HG03565 (cell line): Measurements from ENCODE around the gene FUT6.

Experiments
- ATAC-seq: cut with Tn5 transposase; IDR thresholded peaks from one replicate; pipeline ENCODE4 v1.9.1; 2021; ENCODE audit warnings: mild to moderate bottlenecking, moderate library complexity; ENCODE audit not compliant: unreplicated experiment

FUT6 gene

DNA sequence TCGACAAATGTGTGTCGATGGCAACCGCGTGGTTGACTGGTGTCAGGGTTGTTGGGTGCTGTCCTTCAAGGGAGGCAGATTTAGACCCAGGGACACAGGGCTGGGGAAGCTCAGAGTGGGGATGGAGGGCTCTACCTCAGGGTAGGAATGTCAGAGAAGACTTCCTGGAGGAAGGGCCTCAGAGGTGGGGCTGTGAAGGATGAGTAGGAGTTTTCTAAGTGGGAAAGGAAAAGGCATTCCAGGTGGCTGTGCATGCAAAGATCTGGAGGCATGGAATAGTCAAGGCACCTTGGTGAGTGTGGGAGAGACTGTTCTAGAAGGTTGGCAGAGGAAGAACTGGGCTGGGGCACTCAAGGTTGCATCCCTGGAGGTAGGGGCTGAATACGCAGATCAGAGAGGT, 32.6 kb downstream of the FUT6 start:
- no peak for ATAC-seq

DNA sequence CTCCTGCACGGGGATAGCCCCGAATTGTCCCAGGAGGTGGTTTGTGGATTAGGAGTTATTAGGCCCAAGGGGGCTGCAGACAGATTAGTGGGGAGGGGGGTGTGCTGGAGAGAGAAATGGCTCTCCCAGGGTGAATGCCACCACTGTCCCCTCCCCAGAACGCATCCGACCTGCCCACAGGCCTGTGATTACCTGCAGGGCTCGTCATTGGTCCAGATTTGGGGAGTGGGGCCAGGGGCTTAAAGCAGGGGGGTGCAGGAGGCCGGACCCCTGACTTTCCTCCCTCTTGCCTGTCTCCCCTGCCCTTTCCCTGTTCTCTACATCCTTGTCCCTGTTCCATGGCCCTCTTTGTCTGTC, 33.4 kb downstream of the FUT6 start:
- ATAC-seq, result no peak

DNA sequence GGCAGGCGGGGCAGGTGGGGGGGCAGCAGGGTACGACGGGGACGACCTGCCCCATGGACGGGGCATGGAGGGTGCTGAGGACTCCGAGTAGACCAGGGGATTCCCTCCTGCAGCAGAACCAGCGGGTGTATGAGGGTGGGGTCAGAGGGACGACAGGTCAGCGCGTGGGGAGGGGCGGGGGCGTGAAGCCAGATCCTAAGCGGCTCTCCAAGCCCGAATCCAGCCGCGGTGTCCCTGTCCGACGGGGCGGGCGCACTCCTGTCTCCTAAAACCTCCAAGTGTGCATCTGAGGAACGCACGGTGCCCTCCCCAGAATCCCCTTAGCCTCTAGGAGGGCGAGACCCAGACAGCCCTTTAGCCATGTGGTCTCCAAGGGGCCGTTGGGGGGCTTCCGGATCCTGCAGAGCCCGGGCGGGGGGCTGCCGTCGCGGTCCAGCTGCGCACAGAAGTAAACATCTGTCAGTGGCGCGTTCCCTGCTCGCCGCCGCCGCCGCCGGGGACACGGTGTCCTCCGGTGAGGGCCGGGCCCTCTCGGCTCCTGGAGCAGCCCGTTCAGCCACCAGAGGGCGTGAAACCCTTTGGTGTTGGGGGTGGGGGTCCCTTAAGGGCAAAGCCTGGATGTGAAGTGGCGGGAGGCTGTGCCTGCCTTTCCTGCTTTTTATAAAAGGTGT, 33.9 kb downstream of the FUT6 start:
- ATAC-seq, result no peak

DNA sequence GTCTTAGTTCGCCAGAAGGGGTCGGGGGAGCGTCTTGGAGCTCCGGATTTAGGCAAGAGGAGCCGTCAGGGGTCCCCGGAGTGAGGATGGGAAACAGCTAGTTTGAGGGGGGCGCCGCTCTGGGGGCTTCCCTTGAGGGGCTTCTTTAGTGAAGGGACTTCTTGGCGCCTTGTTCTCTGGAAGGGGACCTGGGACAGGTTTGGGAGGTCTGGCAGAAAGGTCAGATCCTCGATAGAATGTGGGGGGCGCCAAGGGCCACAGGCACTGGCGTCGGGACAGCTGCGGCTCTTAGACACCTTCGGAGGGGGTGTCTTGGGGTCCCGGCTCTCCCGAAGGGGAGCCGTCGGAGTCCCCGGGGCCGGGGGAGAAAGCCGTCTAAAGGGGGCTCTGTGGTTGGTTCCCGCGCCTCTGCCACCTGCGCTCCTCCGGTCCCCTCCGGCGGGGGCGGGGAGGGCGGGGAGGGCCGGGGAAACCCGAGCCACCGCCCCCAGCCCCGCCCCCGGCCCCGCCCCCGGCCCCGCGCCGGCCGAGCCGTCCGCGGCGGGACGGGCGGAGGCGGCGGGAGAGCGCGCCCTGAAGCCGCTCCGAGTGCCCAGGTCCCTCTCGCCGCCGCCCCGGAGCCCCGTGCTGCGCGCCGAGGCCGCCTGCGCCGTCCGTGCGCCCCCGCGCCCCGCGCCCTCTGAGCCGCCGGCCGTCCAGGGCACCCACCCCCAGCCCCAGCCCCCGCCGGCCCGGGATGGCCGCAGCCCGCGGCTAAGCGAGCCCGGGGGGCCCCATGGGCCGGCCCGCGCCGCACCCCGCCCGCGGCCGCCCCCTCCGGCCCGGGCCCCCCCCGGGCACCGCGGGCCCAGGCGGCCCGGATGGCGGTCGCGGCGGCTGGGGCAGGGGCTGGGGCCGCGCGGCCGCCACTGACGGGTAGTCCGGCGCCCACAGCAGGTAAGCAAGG, 34.7 kb downstream of the FUT6 start, which contains the start of gene NRTN:
Gene NRTN, plus strand, starts transcription at position 552 of the 946 bp plus-strand sequence. CDS start 19,099 bp downstream, outside the sequence.
- no peak for ATAC-seq

DNA sequence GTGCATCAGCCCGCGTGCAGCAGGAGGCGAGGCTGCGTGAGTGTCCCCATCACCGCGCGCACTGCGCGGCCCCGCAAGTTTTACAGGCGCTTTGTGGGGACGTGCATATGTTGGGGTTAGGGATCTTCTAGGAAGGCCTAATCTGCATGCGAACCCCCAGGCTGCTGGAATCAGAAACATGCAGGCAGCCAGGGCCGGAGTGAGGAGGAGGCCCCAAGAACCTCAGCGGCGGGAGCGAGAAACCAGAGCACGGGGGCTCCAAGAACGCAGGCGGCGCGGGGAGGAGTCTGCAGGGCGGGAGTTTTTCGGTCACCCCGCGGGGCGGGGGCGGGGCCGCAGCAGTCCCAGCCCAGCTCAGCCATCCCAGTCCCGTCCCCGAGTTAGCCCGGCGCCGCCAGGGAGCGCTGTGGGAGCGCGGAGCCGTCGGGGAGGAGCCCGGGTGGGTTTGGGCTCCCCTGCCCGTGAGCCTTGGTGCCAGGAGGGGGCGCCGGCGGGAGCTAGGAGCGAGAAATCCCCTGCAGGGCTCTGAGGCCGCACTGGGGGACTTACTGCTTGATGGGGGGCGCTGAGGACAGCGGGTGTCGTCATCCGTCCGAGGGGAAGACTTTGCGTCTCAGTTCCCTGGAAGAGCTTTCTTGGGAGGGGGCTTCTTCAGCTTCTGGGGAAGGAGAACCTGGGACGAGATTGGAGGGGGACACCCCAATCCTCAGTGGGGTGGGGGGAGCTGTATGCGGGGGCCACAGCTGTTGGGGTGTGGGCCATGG, 35.6 kb downstream of the FUT6 start:
- peak; percentile 61 for ATAC-seq

DNA sequence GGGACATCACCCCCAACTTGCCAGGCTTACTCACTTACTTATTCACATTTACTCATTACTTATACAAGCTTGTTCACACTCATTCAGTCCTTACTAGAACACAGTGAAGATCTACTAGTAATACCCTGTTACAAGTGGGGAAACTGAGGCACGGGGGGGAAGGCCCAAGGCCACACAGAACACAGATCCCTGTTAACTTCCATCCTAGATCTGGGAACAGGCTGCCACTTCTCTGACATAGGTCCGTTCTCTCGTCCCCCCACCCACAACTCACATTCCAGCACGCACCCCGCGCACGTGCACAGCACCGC, 36.1 kb downstream of the FUT6 start:
- no peak for ATAC-seq

DNA sequence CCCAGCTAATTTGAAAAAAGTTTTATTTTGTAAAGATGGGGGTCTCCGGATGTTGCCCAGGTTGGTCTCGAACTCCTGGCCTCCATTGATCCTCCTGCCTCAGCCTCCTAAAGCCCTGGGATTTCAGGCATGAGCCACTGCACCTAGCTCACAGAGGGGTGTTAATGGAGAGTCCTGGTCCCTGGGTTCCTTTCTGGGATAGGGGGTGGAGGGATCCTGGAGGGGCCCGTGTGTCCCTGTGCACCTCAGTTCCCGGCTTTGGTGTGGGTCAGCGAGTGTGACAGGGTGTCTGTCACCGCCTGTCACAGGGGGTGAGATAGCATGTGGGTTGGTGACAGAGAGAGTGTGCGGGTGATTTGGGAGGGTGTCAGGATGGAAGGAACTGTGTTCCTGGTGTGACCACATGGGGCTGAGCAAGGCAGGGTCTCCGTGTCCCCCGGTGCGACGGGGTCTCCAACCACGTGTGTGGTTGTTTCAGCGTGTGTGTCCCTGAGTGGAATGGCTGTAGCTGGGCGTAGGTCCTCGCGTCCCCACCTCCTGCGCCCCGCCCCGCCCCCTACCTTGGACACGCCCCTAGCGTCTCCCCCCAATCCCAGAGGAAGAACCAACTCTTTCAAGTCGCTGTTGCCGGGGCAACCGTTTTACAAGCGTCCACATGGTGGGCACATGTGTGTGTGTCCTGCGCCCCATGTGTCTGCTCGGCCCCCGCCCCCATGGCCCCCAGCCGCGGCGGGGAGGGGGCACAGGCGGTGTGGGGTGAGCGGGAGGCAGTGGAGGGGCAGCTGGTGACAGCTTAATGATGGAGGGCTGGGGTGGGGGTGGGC, 37.5 kb downstream of the FUT6 start:
- ATAC-seq, result no peak

DNA sequence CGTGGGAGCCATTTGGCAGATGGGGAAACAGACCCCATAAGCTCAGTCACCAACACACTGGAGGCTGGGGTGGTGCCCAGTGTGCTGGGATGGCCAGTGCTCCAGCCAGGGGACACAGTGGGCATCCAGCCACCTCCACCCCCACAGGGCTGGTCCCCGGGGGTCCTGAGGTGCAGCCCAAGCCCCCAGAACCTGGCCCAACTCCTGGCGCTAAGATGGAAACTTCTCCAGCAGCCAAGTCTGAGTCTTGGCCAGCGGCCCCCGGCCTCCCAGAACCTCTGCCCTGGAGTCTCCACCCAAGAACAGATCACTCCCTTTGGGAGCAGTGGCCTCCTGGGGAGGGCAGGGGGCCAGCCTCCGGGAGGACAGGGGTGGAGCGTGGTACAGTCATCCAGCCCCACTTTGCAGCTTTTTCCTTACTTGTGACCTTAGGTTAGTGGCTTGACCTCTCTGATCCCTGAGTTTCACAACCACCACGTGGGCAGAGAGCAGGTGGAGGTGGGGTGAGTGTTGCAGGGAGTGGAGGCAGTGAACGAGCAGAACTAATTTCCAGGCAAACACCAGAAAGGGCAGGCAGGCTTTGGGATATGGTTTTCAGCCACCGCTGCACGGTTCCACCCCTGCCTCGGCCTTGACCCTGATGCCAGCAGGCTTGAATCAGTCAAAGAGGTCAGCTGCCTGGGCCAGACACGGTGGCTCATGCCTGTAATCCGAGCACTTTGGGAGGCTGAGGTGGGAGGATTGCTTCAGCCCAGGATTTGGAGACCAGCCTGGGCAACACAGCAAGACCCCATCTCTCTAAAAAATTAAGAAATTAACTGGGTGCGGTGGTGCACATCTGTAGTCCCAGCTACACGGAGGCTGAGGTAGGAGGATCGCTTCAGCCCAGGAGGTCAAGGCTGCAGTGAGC, 38.9 kb downstream of the FUT6 start:
- no peak for ATAC-seq

DNA sequence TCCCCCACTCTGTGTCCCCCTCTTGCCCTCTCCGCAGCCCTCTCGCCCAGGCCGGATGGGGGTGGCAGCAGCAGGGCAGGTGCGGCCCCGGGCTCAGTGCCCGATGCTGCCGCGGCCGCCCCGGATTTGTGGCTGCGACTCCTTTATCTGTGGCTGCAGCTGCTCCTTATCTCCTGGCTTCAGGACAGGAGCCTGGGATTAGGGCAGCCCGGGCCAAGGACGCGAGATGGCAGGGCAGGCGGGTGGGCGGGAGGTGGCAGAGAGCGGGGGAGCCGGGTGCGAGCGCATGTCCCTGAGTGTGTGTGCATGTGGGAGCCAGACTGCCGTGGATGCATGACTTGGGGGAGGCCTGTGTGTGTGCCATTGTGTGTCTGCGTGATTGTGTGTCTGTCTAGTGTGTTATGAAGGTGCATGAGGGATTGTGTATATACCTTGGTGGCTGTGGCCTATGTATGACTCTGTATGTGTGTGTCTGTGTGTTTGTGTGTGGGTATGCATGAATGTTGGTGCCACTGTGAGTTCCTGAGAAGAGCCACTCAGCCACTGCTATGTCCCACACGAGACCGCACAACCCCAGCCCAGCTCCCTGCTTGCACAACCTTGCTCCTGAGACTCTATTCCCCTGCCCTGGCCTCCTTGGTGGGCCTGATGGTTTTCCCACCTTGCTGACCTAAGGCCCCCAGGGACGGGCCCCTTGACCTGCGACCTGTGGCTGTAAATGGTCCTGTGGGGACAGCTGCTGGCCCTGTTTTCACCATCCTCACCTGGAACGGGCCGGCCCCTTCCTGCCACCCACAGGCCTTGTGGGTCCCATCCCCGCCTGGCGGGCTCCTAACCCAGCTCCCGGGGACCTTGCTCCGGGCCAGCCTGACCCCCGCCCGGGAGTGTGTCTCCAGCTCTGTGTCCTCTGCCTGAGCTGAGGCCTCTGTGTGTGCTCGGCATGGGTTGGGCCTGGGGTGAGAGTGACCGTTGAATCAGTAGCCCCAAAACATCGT, 40.0 kb downstream of the FUT6 start:
- ATAC-seq, result no peak

DNA sequence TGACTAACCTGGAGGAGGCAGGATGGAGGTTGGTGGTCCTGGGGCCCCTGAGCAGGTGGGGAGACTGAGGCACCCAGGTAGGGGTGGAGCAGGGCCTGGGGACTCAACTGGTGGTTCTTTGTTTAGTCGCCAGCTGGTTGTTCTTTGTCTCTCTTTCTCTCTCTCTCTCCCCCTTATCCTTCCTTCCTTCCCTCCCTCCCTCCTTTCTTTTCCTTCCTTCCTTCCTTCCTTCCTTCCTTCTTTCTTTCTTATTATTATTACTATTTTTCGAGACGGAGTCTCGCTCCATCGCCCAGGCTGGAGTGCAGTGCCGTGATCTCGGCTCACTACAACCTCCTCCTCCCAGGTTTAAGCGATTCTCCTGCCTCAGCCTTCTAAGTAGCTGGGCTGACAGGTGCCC, 41.3 kb downstream of the FUT6 start:
- no peak for ATAC-seq

DNA sequence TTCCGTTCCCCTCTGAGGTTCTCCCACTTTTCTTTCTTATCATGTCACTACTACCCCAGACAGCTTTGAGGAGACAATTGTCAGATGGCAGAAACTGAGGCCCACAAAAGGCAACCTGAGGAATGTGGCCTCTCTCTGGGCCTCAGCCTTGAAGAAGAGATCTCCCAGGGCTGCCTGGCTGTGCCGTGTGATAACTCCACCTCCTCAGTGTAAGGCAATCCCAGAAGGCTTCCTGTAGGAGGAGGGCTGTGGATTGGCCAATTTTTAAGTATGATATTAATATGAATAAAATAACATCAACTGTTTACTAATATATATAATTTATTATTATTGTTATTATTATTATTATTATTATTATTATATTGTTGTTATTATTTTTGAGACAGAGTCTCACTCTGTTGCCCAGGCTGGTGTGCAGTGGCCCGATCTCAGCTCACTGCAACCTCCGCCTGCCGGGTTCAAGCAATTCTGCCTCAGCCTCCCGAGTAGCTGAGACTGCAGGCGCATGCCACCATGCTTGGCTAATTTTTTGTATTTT, 44.1 kb downstream of the FUT6 start:
- no peak for ATAC-seq

DNA sequence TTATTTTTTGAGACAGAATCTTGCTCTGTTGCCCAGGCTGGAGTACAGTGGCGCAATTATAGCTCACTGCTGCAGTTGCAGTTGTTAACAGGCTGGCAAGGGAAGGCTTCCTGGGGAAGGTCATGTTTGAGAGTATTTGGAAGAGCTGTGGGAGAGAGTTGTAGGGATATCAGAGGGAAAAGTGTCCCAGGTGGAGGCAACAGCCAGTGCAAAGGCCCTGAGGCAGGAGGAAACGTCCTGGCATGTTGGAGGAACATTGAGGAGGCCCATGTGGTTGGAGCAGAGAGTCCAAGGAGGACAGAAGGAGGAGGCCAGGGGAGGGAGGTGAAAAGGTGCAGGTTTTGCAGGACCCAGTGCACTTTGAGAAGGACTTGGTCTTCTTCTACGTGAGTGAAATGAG, 46.3 kb downstream of the FUT6 start:
- ATAC-seq, result no peak

DNA sequence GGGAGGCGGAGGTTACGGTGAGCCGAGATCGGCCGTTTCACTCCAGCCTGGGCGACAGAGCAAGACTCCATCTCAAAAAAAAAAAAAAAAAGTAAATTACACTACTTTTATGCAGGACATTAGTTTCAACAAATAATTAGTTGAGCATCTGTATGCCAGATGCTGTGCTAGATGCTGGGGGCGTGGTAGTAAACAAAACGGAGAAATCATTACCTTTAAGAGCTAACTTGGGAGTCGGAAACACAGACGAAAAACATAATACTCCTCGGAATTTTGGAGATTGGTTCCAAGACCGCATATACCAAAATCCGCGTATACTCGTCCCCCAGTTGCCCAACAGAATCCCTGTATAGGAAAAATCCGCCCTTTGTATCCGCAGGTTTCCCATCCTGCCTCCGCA, 47.3 kb downstream of the FUT6 start:
- ATAC-seq, result no peak

DNA sequence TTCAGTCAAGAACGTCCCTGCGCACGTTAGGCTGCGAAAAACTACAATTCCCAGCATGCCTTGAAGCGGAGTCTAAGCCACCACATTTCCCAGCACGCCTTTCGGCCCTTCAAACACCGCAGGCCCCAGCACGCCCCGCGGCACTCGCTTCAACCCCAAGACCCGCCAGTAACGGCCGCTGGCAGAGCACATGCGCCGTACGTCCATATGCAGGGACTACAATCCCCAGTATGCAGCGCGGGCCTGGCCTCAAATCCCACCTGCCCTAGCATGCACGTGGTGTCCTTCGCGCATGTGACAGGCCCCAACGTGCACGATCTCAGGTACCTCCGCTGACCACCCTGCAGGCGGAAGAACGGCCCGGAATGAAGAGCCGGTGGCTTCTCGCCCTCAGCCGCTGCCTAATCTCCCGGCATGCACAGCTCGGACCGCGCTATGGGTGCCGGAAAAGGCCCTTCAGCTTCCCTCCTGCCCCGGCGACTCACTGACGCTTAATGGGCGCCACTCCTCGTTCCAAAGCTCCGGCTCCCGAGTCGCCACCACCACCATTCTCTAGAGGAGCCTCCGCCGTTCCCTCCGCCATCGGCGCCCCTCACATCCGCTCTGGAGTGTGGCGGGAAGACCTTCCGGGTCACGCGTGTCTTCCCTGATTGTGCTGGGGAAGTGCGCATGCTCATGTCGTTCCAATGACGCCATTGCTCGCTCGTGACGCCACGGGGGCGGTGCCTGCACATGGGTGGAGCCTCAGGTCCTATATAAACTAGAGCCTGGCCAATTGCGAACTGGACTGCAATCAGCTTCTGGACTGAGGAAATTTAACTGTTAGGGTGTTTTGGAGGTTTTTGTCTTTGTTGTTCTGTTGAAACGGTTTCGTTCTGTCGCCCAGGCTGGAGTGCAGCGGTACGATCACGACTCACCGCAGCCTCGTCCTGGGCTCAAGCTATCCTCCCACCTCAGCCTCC, 48.7 kb downstream of the FUT6 start, which contains the start of gene DUS3L:
Gene DUS3L, minus strand, starts transcription at position 605 of the 962 bp plus-strand sequence. Its CDS starts 22 bp downstream, at position 583.
- ATAC-seq, result peak; percentile 89

DNA sequence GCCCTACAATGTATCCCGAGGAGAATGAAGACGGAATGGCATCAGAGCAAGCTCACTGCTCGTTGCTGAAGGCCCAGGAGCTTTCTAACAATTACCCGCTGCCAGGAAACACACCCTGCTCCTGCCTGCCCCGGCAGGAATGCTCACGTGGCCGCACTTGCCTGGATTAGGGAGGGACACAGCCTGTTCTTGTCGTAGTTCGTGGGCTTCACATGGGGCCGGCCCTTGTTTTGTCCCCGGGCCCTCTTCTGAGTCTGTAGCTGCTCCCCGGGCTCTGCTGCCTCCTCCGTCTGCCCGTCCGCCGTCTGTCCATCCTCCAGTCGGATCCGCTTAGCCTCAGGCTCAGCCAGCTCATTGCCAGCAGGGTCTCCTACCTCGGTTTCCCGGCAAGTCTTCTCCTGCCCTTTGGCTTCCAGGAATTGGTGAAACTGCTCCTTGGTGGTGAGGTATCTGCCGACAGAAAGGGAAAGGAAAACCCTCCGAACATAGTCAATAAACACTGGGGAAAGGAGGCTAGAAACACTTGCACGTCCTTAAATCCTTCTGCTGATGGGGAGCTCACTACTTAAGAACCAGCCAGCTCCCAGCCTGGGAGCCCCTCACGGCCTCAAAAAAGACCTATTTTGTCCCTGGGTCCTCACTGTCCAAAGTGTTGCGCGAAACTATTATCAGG, 49.5 kb downstream of the FUT6 start:
- no peak for ATAC-seq

DNA sequence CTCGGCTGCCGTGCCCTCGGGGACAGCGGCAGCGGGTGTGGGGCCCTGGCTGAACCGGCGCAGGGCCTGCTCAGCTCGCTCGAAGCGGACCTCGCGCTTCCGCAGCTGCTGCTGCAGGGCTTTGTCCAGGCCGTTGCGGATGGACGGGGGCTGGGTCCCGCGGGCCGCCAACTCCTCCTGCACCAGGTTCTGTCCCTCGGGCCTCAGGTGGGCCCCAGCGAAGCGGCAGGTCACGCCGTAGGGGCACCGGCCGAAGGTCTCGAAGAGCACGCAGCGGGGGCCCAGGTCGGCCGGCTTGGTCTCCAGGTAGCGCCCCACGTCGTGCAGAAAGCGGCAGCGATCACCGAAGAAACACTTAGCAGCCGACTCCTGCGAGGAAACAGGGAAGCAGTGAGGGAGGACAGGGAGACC, 50.1 kb downstream of the FUT6 start:
- no peak for ATAC-seq
